SK-N-SH (cell line): ENCODE results near the gene CNGA1.

Experiments
- SMC3 ChIP-seq: IDR thresholded peaks from 2 replicates; pipeline ENCODE4 v1.6.1; 2012; ENCODE audit warnings: low read depth, low read length, improper control_type of control experiment
- TEAD4 ChIP-seq: IDR thresholded peaks from 2 replicates; pipeline ENCODE4 v1.4.0; 2012; ENCODE audit warnings: mild to moderate bottlenecking, borderline replicate concordance; ENCODE audit not compliant: insufficient read depth
- YY1 ChIP-seq: IDR thresholded peaks from 2 replicates; pipeline ENCODE4 v1.4.0; 2012; ENCODE audit warnings: low read depth, mild to moderate bottlenecking

DNA sequence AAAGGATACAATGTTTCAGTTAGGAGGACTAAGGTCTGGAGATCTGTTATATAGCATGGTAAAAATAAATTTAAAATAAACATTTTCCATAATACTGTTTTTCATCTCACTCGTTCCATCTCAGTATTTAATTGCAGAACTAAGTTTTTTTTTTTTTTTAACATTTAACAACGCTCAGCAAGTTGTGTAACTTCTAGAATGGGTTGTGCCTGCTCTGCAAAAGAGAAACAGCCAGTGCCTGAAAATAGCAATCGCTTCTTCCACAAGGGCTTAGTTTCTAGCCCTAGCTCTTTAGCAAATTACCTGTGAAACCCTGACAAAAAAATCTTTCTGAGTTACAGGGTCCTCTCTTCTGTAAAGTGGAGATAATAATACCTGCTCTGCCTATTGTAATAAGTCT lies 41.9 kb downstream of the CNGA1 start:
- TF ChIP-seq SMC3 (no peak), YY1 (no peak), TEAD4 (no peak)
